Mammary epithelial cell (primary cell): ENCODE results near the gene CNPY4.

ENCODE experiments used
- CTCF ChIP-seq, 2 donors: IDR thresholded peaks in 1 of 2; conservative IDR thresholded peaks in 1 of 2; 2 replicates each; pipeline ENCODE4 v1.5.1; 2011 to 2012; ENCODE audit warnings: inconsistent platforms in 2 of 2, low read length in 2 of 2, mild to moderate bottlenecking in 2 of 2, control low read depth in 1 of 2, low read depth in 1 of 2; ENCODE audit not compliant: insufficient read depth in 1 of 2; ENCODE audit errors: extremely low read depth in 1 of 2
- EZH2 ChIP-seq: IDR thresholded peaks from 2 replicates; pipeline ENCODE4 v1.6.1; 2012; ENCODE audit warnings: low read length, inconsistent platforms, borderline replicate concordance

- TF ChIP-seq CTCF (conservative IDR thresholded peaks at IDR 0.05 in 1 of 2, IDR thresholded peaks at IDR 0.05 in 1 of 2; ENCODE audit: extremely low read depth in 1 of 2, insufficient read depth in 1 of 2, low read depth in 1 of 2, low read length in 2 of 2) = peak in 1 of 2 donors; percentile 8
- no peak for TF ChIP-seq EZH2
Observed at GRCh38 chr7:100126239-100126930, 7.0 kb downstream of the CNPY4 start.
